ENCODE data around the gene RUFY3. TPM values are rescaled to one million over a fixed set of nuclear protein-coding genes. Genes with fewer than 3 reads are reported as not detected.
A peak's percentile ranks its signal among the peaks of the same experiment; 100 is the strongest.
"Not testable (repeated sequence)": the region's sequence is repeated elsewhere in the genome, so short reads cannot be mapped to it uniquely, and the experiment has no call there.

The RUFY3 gene
- total RNA-seq, 1 donor from 2014 or later = 80.9 TPM

DNA sequence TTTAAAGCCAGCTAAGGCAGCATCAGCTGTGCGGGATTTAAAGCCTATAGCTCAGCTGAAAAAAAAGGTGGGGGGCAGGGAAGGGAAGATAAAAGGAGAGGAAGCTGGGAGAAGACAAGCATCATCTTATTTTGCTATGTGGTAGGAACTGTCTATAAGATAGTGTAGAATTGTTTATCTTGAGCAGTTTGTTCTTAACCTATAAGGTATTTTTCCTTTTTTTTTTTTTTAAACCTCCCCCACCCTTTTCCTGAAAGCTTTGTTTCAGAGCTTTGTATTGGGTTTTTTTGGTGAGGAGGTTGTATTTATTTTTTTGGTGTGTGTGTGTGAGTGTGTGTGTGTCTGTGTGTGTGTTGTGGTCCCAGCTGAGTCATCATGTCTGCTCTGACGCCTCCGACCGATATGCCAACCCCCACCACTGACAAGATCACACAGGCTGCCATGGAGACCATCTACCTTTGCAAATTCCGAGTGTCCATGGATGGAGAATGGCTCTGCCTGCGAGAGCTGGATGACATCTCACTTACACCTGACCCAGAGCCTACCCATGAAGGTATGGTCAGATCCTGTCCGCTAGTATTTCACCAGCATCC, 531 bp downstream of the RUFY3 start:
- Mint-ChIP-seq H3K36me3 (peaks cover 11% of the 10 kb centered on the region), H3K27ac (peak overlapping the region; percentile 96), H3K9me3 (no peaks in the 10 kb centered on the region), H3K4me3 (peak overlapping the region; percentile 89), H3K27me3 (ENCODE audit: insufficient read depth, low read depth) (peaks cover 5% of the 10 kb centered on the region), H3K4me1 (peaks cover 27% of the 10 kb centered on the region)
- Histone ChIP-seq H3F3A (ENCODE audit: low read depth) (no peaks in the 10 kb centered on the region), H4K20me1 (ENCODE audit: low read depth) (no peaks in the 10 kb centered on the region), H3K4me2 (peak overlapping the region; percentile 36), H2AFZ (replicated peaks) (peak overlapping the region; percentile 19), H3K27me3 (no peaks in the 10 kb centered on the region), H3K9ac (no peak overlapping the region), H3K4me3 (peak overlapping the region; percentile 0), H3K9me3 (ENCODE audit: low read depth) (no peaks in the 10 kb centered on the region), H3K4me1 (peaks cover 14% of the 10 kb centered on the region), H3K27ac (no peak overlapping the region), H3K36me3 (no peaks in the 10 kb centered on the region), H3K79me2 (ENCODE audit: low read depth) (peaks cover 71% of the 10 kb centered on the region)
- TF ChIP-seq, protein P1, sequence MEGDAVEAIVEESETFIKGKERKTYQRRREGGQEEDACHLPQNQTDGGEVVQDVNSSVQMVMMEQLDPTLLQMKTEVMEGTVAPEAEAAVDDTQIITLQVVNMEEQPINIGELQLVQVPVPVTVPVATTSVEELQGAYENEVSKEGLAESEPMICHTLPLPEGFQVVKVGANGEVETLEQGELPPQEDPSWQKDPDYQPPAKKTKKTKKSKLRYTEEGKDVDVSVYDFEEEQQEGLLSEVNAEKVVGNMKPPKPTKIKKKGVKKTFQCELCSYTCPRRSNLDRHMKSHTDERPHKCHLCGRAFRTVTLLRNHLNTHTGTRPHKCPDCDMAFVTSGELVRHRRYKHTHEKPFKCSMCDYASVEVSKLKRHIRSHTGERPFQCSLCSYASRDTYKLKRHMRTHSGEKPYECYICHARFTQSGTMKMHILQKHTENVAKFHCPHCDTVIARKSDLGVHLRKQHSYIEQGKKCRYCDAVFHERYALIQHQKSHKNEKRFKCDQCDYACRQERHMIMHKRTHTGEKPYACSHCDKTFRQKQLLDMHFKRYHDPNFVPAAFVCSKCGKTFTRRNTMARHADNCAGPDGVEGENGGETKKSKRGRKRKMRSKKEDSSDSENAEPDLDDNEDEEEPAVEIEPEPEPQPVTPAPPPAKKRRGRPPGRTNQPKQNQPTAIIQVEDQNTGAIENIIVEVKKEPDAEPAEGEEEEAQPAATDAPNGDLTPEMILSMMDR (IDR thresholded peaks at IDR 0.05) = no peak
- TF ChIP-seq EZH2phosphoT487 (IDR thresholded peaks at IDR 0.05) (no peak), EZH2 (IDR thresholded peaks at IDR 0.05) (no peak)
- DNase-seq (ENCODE audit: low spot score) = no peak

DNA sequence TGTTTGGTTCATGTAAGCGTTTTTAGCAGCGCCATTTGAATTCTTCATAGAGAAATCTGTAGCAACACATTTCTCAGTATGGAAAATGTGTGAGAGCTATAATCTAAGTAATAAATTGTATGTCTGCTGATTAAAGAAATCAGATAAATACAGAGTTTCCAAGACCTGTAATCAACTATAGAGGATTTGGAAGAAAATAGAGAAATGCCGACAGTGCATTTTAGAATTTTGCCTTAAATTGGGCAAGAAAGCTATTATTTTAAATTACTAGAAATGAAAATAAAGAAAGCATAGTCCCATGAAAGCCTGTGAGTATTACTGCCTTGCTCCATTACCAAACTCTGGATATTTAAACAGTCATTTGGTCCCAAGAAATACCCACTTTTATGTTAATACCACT, 2.7 kb downstream of the RUFY3 start:
- peaks cover 30% of the 10 kb centered on the region for H3K4me1 Mint-ChIP-seq
- no peak overlapping the region for H3K4me2 ChIP-seq
- TF ChIP-seq, protein P1 (IDR thresholded peaks at IDR 0.05) = no peak
- TF ChIP-seq EZH2 (IDR thresholded peaks at IDR 0.05) = no peak
- no peak for TF ChIP-seq EZH2phosphoT487 (IDR thresholded peaks at IDR 0.05)
- no peaks in the 10 kb centered on the region for H3K9me3 Mint-ChIP-seq
- H3K36me3 ChIP-seq = no peaks in the 10 kb centered on the region
- H3K27ac ChIP-seq = no peak overlapping the region
- no peak overlapping the region for H3K4me3 Mint-ChIP-seq
- no peak overlapping the region for H3K27ac Mint-ChIP-seq
- peaks cover 69% of the 10 kb centered on the region for H3K79me2 ChIP-seq (ENCODE audit: low read depth)
- peaks cover 16% of the 10 kb centered on the region for H3K36me3 Mint-ChIP-seq
- H3K9me3 ChIP-seq (ENCODE audit: low read depth) = no peaks in the 10 kb centered on the region
- no peak for DNase-seq (ENCODE audit: low spot score)
- no peak overlapping the region for H3K9ac ChIP-seq
- no peaks in the 10 kb centered on the region for H3F3A ChIP-seq (ENCODE audit: low read depth)
- no peak overlapping the region for H3K4me3 ChIP-seq
- H3K27me3 ChIP-seq = no peaks in the 10 kb centered on the region
- H3K4me1 ChIP-seq = peaks cover 14% of the 10 kb centered on the region
- no peak overlapping the region for H2AFZ ChIP-seq (replicated peaks)
- H4K20me1 ChIP-seq (ENCODE audit: low read depth) = no peaks in the 10 kb centered on the region
- H3K27me3 Mint-ChIP-seq (ENCODE audit: insufficient read depth, low read depth) = peaks cover 5% of the 10 kb centered on the region

DNA sequence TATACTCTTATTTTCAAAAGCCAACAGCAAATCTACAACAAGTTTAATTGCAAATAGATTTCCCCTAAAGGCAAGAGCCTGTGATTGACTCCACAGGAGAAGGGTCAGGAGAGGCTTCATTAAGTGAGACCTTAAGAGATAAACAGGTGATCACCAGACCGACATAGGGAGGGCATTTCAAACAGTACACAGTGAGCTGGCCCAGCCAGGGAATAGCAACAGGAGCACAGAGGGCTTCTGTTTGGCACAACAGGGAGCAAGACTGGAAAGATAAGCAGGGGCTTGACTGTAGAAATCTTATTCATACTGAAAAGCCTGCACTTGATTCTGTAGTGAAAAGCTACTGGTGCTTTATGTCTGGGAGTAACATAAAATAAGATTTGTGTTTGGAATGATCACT, 3.9 kb downstream of the RUFY3 start:
- Mint-ChIP-seq H3K36me3 (peaks cover 16% of the 10 kb centered on the region), H3K9me3 (no peaks in the 10 kb centered on the region), H3K4me3 (no peak overlapping the region), H3K4me1 (peaks cover 30% of the 10 kb centered on the region), H3K27ac (no peak overlapping the region), H3K27me3 (ENCODE audit: insufficient read depth, low read depth) (peaks cover 5% of the 10 kb centered on the region)
- Histone ChIP-seq H2AFZ (replicated peaks) (no peak overlapping the region), H3K79me2 (ENCODE audit: low read depth) (peaks cover 66% of the 10 kb centered on the region), H3K4me3 (no peak overlapping the region), H3K36me3 (no peaks in the 10 kb centered on the region), H4K20me1 (ENCODE audit: low read depth) (no peaks in the 10 kb centered on the region), H3K4me2 (no peak overlapping the region), H3K9me3 (ENCODE audit: low read depth) (no peaks in the 10 kb centered on the region), H3K4me1 (peaks cover 14% of the 10 kb centered on the region), H3K9ac (no peak overlapping the region), H3K27ac (no peak overlapping the region), H3F3A (ENCODE audit: low read depth) (no peaks in the 10 kb centered on the region), H3K27me3 (no peaks in the 10 kb centered on the region)
- no peak for DNase-seq (ENCODE audit: low spot score)
- TF ChIP-seq EZH2phosphoT487 (IDR thresholded peaks at IDR 0.05) (no peak), EZH2 (IDR thresholded peaks at IDR 0.05) (no peak)
- TF ChIP-seq, protein P1 (IDR thresholded peaks at IDR 0.05) = no peak

DNA sequence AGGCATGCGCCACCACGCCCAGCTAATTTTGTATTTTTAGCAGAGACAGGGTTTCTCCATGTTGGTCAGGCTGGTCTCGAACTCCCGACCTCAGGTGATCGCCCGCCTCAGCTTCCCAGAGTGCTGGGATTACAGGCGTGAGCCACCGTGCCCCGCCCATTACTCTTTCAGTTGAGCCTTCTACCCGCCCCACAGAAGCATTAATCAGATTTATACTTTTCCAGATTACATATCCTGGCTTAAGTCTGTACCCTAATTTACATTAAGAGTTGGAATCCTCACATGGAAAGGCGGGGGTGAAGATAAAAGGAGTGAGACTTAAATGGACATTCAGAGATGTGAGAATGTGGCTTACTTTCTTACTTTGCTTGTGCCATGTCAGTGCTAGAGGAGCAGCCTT, 4.8 kb downstream of the RUFY3 start:
- not testable (repeated sequence) for DNase-seq (ENCODE audit: low spot score); H3K4me3 Mint-ChIP-seq; H4K20me1 ChIP-seq (ENCODE audit: low read depth); H3K27me3 ChIP-seq; H3K9me3 Mint-ChIP-seq; H2AFZ ChIP-seq (replicated peaks); H3K9me3 ChIP-seq (ENCODE audit: low read depth); H3K27ac Mint-ChIP-seq; H3K9ac ChIP-seq; H3F3A ChIP-seq (ENCODE audit: low read depth); H3K27me3 Mint-ChIP-seq (ENCODE audit: insufficient read depth, low read depth); H3K4me2 ChIP-seq; H3K4me3 ChIP-seq; H3K27ac ChIP-seq; H3K36me3 ChIP-seq
- Mint-ChIP-seq H3K36me3 (peaks cover 16% of the 10 kb centered on the region), H3K4me1 (peaks cover 29% of the 10 kb centered on the region)
- peaks cover 57% of the 10 kb centered on the region for H3K79me2 ChIP-seq (ENCODE audit: low read depth)
- H3K4me1 ChIP-seq = peaks cover 14% of the 10 kb centered on the region
